ENCODE measurements around the gene ZSWIM9.
"Not testable (repeated sequence)": the region's sequence is repeated elsewhere in the genome, so short reads cannot be mapped to it uniquely, and the experiment has no call there.

ZSWIM9 gene

DNA sequence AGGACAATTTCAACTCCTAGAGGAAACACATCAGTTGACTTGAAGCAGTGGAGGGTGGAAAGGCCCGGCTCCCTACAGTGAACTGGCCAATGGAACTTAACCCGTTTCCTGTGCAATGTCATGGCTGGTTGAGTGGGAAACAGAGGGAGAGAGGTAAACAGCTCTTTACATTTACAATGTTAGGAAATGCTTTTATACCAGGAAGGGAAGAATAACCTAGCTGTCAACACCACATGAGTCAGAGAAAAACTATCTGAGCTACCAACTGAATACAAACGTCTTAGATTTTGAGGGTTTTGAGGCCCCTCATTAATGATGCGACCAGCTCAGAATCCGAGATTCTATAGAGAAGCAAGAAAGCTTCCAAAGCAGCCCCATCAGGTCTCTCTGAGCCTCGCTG lies 48.5 kb downstream of the ZSWIM9 start:
- no peak for DNase-seq (ENCODE audit: low spot score)

DNA sequence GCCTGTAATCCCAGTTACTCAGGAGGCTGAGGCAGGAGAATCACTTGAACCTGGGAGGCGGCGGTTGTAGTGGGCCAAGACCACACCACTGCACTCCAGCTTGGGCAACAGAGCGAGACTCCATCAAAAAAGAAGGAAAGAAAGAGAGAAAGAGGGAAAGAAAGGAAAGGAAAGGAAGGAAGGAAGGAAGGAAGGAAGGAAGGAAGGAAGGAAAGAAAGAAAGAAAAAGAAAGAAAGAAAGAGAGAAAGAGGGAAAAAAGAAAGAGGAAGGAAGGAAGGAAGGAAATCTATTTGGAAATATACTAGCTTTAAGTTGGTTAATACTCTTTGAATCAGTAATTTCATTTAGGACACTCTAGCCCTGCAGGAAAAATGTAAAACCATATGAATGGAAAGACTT lies 50.3 kb downstream of the ZSWIM9 start:
- not testable (repeated sequence) for DNase-seq (ENCODE audit: low spot score)

DNA sequence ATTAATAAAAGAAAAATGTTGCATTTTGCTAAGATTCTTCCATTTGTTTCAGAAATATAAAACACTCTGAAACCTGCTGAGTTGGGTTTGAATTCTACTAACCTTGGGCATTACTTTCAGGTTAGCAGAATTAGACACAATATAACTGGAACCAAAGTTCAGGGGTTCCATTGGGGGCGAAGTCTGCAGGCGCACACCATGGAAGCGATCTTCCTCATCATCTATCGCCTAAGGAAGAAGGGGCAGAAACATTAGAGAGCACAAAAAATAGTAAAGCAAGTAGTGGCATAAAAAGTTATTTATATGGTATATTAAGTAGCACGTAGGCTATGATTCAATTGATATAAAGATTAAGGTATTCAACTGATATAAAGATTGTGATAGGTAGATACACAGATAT lies 51.1 kb downstream of the ZSWIM9 start:
- DNase-seq (ENCODE audit: low spot score): no peak

DNA sequence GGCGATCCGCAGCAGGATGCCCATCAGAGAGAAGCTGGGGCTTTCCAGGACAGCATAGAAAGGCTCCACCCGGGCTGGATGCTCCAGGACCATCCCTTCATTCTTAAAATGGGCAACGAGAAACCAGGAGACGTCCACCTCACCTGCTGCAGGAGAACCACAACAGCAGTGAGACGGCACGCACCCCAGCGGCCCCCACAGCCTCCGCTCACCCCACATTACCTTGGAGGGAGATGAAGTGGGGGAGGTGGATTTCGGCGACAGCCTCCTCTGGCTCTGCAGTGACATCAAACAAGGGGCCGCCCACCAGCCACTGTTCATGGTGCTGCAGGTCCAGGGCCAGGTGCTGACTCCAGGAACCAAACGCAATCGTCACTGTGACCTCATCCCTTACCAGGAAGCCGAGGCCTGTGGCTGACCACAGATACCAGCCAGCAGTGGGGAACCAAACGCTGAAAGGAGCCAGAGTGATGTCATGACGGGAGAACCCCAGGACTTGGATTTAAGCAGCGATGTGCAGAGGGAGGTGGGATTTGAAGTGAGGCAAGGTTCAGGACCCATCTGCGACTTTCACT lies 60.2 kb downstream of the ZSWIM9 start:
- DNase-seq (ENCODE audit: low spot score): no peak

DNA sequence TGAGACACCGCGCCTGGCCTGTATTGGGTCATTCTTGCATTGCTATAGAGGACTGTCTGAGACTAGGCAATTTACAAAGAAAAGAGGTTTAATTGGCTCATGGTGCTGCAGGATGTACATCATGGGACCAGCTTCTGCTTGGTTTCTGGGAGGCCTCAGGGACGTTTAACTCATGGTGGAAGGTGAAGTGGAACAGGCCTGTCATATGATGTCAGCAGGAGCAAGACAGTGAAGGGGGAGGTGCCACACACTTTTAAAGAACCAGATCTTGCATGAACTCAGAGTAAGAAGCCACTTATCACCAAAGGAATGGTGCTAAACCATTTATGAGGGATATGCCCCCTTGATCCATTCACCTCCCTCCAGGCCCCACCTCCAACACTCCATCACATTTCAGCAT lies 66.6 kb downstream of the ZSWIM9 start:
- DNase-seq (ENCODE audit: low spot score): no peak

DNA sequence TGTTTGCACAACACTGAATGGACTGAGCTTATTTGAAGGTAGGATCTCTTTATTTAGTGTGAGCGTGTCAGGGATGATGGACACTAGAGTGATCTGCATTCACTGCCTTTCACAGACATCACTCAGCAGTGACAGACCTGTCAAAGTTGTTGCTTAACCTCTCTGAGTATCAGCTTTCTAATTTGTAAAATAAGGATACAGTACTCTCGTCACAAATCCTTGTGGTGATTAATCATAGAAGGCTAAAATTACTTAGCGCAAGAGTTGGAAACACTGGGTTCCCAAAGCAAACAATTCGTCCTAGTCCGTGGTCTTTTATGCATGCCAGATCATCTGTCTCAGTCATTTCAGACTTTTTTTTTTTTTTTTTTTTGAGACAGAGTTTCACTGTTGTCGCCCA lies 68.6 kb downstream of the ZSWIM9 start:
- no peak for DNase-seq (ENCODE audit: low spot score)

DNA sequence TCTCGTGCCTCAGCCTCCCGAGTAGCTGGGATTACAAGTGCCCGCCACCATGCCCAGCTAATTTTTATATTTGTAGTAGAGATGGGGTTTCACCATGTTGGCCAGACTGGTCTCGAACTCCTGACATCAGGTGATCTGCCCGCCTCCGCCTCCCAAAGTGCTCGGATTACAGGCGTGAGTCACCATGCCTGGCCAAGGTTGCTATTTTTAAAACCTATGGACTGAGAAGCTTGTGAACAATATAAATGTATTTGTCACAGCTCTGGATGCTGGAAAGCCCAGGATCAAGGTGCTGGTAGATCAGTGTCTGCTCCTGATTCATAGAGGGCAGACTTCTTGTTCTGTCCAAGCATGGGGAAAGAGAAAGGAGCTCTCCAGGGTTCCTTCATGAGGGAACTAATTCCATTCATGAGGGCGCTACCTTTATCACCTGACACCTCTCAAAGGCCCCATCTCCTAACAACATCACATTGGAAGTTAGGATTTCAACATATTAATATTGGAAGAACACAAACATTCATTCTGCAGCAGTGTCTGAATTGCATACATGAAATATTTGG lies 69.2 kb downstream of the ZSWIM9 start:
- DNase-seq (ENCODE audit: low spot score): no peak

DNA sequence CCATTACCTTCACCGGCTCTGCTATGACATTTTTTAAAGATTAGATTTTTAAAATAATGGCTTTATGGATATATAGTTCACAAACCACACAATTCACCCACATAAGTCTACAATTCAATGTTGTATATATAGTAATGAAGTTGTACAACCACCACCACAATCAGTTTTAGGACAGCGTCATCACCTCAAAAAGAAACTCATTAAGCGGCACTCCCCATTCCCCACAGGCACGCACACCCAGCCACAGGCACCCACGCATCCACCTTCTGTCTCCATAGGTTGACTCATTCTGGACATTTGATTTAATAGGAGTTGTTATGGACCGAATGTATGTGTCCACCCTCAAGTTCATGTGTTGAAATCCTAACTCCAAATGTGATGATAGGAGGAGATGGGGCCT lies 71.3 kb downstream of the ZSWIM9 start:
- not testable (repeated sequence) for DNase-seq (ENCODE audit: low spot score)

DNA sequence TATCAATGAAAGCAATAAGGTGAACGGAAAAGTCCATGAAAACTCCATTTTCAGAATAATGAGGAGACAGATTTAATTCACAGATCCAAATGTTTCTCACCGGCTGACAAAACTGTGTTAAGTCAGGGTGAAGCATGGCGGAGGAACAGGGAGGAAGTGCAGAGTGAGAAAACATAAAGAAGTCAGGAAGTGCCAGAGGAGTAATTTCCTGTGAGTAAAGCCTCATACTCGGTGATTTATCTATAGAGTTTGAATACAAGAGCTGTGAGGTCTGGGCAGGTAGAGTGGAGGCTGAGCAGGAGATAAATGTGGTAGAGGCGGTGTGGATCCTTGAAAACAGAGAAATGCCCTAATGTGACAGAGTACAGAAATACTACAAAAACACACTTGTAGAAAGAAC lies 73.8 kb downstream of the ZSWIM9 start:
- DNase-seq (ENCODE audit: low spot score): no peak

DNA sequence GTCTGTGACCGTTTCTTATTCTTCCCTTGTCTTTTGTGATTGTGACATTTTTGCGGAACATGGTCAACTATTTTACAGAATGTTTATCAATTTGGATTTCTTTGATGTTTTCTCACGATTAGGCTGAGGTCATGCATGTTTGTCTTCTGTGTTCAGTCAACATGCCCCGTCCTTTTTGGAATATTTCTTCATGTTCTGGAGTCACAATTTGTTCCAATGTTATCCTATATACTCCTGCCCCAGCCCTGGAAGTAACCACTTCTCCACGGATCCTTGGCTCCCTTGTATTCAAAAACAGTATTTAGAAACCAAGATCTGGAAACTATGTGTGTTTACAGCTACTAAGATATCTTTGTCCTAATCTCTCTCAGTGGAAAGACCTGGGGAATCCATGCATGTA lies 75.6 kb downstream of the ZSWIM9 start:
- DNase-seq (ENCODE audit: low spot score): no peak

DNA sequence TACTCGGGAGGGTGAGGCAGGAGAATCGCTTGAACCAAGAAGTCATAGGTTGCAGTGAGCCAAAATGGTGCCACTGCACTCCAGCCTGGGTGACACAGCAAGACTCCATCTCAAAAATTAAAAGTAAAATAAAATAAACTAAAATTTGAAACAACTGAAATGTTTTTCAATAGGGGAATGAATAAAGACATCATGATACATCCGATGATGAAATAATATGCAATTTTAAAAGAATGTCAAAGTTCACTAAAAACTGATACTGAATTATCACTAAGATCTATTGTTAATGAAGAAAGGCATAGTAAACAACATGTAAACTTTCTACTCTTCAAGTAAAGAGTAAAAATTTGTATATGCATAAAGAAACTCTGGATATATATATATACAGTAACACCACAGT lies 76.7 kb downstream of the ZSWIM9 start:
- no peak for DNase-seq (ENCODE audit: low spot score)

Measured in putamen (tissue), 1 donor.